Measurements from ENCODE around the gene CCDC78.

DNA sequence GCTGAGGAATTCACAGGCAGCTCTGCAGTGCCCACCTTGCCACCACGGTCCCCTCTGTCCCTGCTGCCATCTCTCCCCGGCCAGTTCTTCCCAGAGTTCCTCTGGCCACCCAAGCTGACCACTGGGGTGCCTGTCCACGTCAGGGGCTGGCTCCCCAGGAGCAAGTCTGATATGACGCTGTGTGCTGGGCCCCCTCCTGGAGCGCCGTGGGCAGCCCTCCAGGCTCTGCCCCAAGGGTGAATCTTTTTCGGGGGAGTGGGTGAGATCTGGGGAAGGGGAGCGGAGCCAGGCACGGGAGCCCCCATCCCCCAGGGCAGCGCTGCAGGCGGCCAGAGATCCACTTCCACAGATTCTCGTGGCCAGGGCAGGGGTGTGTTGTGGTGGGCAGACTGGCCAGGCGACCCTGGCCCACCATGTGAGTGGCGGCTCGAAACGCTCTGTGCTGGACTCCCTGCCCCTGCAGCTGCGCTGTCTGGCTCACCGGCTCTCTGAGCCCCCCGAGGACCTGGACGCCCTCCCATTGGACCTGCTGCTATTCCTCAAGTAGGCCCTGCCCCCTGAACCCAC lies 38.0 kb upstream of the CCDC78 start:
- TF ChIP-seq NFRKB (IDR thresholded peaks at IDR 0.05) (no peak), FOXA1 (IDR thresholded peaks at IDR 0.05) (no peak), PKNOX1 (IDR thresholded peaks at IDR 0.05) (no peak), HDGF (IDR thresholded peaks at IDR 0.05; ENCODE audit: borderline replicate concordance) (no peak), LEF1 (IDR thresholded peaks at IDR 0.05; ENCODE audit: borderline replicate concordance) (no peak), SP1 (IDR thresholded peaks at IDR 0.05) (no peak), TARDBP (IDR thresholded peaks at IDR 0.05) (no peak), SUZ12 (IDR thresholded peaks at IDR 0.05) (no peak)

Data from HEK293T (cell line).